COLO668 (cell line): ENCODE measurements around the gene NCF4.

ENCODE experiments used
- DNase-seq: peaks from one replicate; lab custom pipeline; 2025; ENCODE audit not compliant: unreplicated experiment; lab: John Stamatoyannopoulos, UW

Gene NCF4

DNA sequence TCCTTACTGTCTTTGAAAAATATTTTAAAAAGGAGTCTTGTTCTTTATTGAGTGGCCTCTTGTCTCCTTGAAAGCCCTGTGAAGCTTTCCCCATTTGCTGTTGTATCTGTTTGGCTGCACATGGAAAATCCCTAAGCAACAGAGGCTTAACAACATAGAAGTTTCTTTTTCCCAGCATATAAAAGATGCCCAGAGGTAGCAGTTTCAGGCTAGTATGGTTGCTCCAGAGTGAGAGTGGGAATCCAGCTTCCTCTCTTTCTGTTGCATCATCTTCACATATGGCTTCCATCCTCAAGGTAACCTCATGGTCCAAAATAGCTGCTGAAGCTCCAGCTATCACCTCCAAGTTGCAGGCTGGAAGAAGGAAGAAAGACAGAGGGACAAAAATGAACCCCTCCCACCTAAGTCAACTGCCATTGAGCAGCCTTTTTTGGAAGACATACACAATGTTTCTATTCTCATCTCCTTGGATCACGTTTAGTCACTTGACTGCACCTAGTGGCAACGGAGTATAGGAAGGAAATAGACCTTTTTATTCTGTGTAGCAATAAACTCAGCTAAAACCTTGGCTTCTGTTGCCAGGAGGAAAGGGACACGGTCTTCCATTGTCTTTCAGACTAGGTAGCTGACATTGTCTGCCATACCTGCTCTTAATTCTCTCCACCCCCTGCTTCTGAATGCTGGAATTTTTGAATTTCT is 57.9 kb downstream of the NCF4 start:
- DNase-seq, result no peak

DNA sequence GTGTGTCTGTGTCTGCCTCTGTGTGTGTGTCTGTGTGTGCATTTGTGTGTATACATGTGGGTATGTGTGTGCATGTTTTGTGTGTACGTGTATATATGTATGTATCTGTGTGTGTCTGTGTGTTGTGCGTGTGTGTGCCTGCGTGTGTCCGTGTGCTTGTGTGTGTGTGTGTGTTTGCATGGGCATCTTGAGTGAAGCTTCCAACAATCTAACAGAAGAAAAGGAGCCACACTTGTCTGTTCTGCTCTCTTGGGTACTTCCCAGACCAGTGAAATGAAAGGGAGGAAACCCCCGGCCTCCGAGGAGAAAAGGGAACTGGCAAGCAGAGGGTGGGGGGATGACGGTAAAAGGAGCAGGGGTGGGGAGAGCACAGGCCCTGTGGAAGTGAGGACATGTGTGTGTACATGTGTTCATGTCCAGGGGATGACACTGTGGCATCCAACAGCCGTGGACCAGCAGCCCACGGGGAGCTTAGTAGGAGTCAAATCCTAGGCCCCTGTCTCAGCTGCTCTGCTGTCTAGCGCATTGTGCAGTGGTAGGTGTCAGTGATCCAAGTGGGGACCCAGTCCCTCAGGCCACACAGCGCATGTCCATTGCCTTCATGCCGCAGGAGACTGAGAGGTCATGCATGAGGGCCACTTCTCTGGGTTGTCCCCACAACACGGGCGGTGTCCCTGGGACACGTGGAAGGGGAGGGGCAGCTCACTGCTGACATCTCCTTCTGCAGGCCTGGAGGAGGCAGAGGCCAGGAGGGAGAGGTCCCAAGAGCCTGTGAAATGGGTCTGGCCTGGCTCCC is 60.7 kb downstream of the NCF4 start:
- DNase-seq, result no peak

DNA sequence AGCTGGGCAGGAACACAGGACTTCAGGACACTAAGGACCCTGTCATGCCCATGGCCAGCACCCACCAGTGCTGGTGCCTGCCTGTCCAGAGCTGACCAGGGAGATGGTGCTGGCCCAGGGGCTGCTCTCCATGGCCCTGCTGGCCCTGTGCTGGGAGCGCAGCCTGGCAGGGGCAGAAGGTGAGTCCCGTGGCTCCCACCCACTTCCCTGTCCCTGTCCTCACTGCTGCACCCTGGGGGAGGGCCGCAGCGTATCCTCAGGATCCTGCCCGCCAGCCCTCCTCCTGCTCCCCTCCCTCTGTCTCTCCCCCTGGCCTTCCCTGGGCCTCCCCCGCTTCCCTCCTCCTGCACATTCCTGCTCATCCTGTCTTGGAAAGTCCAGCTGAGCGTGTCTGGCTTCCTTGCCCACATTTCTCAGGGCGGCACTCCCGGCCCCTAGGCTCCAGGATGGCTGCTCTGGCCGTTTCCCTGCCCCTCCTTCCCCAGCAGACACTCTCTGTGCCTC is 61.4 kb downstream of the NCF4 start:
- DNase-seq, result no peak

DNA sequence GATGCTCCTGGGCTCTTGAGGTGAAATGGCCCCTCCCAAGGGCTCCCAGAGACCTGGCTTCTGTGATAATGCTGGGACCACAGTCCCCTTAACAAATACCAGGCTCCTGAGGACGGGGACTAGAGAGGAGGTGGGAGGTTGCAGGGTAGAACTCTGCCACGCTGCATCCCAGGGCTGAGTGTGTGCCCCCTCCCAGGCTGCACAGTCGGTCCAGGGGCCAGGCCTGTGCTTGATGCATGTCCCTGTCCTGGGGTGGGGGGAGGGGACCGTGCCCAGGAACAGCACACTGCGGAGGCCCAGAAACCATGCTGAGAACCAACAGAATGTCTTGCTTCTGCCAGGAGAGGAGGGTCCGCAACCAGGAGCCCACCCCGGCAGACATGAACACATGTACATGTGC is 61.9 kb downstream of the NCF4 start:
- no peak for DNase-seq

DNA sequence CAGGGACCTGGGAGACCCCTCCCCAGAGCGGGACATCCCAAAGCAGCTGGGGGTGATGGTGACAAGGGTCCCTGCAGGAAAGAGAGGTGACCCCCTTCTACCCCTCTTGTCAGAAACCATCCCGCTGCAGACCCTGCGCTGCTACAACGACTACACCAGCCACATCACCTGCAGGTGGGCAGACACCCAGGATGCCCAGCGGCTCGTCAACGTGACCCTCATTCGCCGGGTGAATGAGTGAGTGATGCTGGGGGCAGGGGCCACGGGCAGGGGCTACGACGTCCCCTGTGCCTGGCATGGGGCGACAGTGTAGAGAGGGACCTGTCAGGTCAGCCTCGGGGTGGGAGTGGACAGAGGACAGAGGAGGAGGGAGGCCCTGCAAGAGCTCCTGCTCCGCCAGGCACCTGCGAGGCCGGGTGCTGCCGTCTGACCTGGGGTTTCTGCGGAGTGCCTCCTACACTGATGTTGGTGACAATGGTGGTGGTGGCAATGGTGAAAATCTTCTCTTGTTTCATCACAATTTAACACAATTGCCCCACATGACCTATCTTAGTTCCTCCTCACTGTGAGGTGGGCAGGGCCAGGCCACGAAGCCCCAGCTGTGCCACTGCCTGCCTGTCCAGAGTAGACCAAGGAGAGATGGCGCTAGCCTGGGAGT is 62.5 kb downstream of the NCF4 start:
- no peak for DNase-seq

DNA sequence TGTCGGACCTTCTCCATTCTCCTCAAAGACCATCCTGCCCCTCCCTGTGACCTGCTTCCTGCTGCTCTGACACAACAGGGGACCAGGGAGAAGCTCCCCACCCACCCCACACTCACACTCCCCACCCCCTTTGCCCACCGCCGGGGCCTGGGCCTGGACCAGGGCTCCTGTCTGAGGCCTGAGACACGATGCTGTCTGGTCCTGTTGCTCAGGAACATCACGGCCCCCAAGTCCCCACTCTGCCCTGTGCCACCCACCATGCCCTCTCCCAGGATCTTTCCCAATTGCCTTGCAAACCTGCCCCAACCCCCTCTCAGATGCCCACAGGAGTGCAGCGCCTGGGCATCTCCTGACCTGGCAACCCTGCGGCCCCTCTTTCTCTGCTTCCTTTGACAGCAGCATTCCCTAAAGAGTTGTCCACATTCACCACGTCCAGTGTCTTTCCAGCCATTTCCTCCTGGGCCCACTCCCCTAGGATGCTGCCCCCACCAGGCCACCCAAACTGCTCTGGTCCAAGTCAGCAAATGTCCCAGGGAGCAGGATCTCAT is 63.4 kb downstream of the NCF4 start:
- DNase-seq, result no peak

DNA sequence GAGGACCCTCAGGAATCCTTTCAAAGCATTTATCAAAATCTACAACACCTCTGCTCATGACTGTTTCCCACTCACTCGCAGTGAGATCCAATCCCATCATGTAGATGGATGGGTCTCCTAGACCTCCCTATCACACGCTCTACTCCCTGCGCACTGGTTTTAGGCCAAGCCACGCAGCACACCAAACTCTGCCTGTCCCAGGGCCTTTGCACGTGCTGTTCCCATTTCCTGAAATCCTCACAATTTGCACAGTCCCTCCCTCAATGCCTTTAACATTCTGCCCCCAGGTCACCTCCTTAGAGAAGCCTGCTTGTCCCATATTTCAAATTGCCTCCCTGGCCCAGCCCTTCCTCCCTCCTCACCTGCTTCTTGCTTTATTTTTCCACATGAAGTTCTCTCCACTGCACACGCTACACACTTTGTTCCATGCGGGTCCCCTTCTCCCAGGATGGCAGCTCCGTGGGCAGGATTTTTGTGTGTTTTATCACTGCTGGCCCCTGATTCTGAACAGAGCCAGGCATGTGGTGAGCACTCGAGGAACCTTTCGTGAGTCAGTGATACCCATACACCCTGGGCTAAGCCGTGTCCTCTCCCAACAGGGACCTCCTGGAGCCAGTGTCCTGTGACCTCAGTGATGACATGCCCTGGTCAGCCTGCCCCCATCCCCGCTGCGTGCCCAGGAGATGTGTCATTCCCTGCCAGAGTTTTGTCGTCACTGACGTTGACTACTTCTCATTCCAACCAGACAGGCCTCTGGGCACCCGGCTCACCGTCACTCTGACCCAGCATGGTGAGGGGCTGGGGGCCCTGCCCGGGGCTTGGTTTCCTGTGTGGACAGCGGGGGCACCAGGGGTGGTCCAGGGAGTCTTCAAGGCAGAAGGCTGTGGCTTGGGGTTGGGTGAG is 64.8 kb downstream of the NCF4 start:
- DNase-seq, result no peak

DNA sequence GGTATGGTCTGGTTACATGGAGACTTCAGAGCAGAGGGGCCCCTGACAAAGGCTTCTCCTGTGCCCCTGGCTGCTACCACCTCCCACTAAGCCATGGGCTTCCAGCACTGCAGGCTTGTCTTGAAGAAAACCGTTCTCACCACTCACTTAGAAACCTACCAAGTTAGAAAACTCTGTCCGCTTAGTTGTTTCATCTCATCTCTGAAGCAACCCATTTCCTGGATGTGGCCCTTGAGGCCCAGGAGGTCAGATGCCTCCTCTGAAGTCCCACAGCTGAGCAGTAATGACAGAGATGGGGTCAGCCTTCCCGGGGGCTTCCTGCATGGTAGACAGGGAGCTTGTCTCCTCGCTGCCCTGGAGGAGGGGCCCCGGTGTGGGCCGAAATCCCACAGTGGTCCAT is 65.5 kb downstream of the NCF4 start:
- DNase-seq, result no peak

DNA sequence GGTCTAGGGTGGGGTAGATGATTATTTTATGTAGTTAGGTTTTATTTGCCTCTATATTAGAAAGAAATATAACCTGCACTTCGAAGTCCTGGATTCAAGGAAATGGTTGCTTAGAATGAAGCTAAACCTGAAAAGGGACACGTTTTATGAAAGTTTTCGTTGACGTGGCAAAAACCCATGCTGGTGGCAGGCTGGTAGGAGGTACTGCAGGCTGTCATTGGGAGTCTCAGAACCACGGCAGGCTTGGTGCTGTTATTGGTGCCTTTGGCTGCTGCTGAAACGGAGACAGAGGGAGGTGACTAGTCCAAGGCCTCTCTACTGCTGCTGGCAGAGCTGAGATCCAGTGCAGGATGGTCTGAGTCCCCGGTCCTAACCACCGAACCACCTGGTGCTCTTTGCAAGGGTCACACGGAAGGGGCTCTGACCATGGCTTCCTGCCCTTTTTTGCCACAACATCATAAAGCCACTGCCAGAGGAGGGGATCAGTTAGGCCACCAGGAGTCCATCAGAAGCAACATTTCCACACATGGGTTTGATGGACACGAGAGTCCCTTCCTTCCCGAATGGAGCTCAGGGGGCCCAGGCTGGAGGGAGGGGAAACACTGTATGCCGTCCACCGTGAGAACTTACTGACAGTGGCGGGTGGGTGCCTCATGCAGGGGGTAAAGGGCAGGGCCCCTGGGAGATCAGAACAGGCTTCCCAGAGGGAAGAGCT is 66.1 kb downstream of the NCF4 start:
- no peak for DNase-seq
